Peyer's patch (tissue), 4 donors: ENCODE results near the gene ZNF154. TPM values are rescaled to one million over a fixed set of nuclear protein-coding genes. Genes with fewer than 3 reads are reported as not detected.

Experiments
- DNase-seq, 3 donors: peaks; one replicate each; pipeline ENCODE4 v3.0.0-alpha.2; 2017 to 2019
- H3K27ac ChIP-seq, 4 donors: fragments of 200-600 bp; sonication (generic); one replicate each; pipeline ENCODE4 v1.5.1; 2016 to 2019
- H3K27me3 ChIP-seq, 2 donors: fragments of 200-600 bp; sonication (generic); one replicate each; pipeline ENCODE4 v1.5.1; 2019
- H3K36me3 ChIP-seq, 3 donors: fragments of 200-600 bp; sonication (generic); one replicate each; pipeline ENCODE4 v1.5.1; 2016 to 2019
- H3K4me1 ChIP-seq, 4 donors: fragments of 200-600 bp; sonication (generic); one replicate each; pipeline ENCODE4 v1.5.1; 2016 to 2019
- H3K4me3 ChIP-seq, 4 donors: fragments of 200-600 bp; sonication (generic); 1 replicate in 3 of 4; 2 replicates in 1 of 4; pipeline ENCODE4 v1.5.1; 2016 to 2019; ENCODE audit warnings: mild to moderate bottlenecking in 1 of 4
- H3K9me3 ChIP-seq, 4 donors: fragments of 200-600 bp; sonication (generic); one replicate each; pipeline ENCODE4 v1.5.1; 2016 to 2019; ENCODE audit warnings: mild to moderate bottlenecking in 1 of 4
- CTCF ChIP-seq, 6 experiments: fragments of 450-650 bp in 4 of 6; fragments of 200-600 bp in 2 of 6; sonication (generic) in 1 of 6; IDR thresholded peaks; one replicate each; pipeline ENCODE4 v1.5.1; 2017 to 2019; ENCODE audit warnings: antibody characterized with exemption in 6 of 6, mild to moderate bottlenecking in 3 of 6, moderate library complexity in 1 of 6
- POLR2A ChIP-seq, 2 donors: fragments of 450-650 bp; IDR thresholded peaks; one replicate each; pipeline ENCODE4 v1.5.1; 2017; ENCODE audit warnings: antibody characterized with exemption in 2 of 2, mild to moderate bottlenecking in 2 of 2, moderate library complexity in 2 of 2
- total RNA-seq, 4 donors: library from RNA; depleted of rRNA; stranded (reverse); fragments of >200 nt; gene quantifications; one replicate each; pipeline ENCODE4 v1.1.0, GENCODE V29; 2016

The ZNF154 gene
- total RNA-seq, 4 donors from 2014 or later: 0.57 to 5.0 (median 1.3) TPM

- DNase-seq: no peak
- no peaks in the 10 kb centered on the region for H3K4me1 ChIP-seq
- H3K4me3 ChIP-seq: no peak overlapping the region
- no peaks in the 10 kb centered on the region for H3K27me3 ChIP-seq
- peaks cover 0 to 41% (median 12%) of the 10 kb centered on the region in 4 donors for H3K9me3 ChIP-seq
- TF ChIP-seq POLR2A (IDR thresholded peaks at IDR 0.05) (no peak), CTCF (IDR thresholded peaks at IDR 0.05) (no peak)
- no peak overlapping the region for H3K27ac ChIP-seq
- H3K36me3 ChIP-seq: peaks cover 0 to 37% (median 6%) of the 10 kb centered on the region in 3 donors
Measured at GRCh38 chr19:57719901-57720519, 11.0 kb upstream of the ZNF154 start.

- no peak overlapping the region for H3K4me3 ChIP-seq
- H3K27me3 ChIP-seq: no peaks in the 10 kb centered on the region
- H3K36me3 ChIP-seq: peaks cover 0 to 37% (median 6%) of the 10 kb centered on the region in 3 donors
- no peaks in the 10 kb centered on the region for H3K4me1 ChIP-seq
- no peak for DNase-seq
- TF ChIP-seq CTCF (IDR thresholded peaks at IDR 0.05) (no peak), POLR2A (IDR thresholded peaks at IDR 0.05) (no peak)
- peaks cover 0 to 46% (median 12%) of the 10 kb centered on the region in 4 donors for H3K9me3 ChIP-seq
- H3K27ac ChIP-seq: no peak overlapping the region
Measured at GRCh38 chr19:57719424-57719823, 10.4 kb upstream of the ZNF154 start.

- Histone ChIP-seq H3K9me3 (peaks cover 0 to 38% (median 9%) of the 10 kb centered on the region in 4 donors), H3K36me3 (no peaks in the 10 kb centered on the region), H3K27ac (no peak overlapping the region), H3K27me3 (no peaks in the 10 kb centered on the region), H3K4me3 (no peak overlapping the region), H3K4me1 (no peaks in the 10 kb centered on the region)
- no peak for TF ChIP-seq POLR2A (IDR thresholded peaks at IDR 0.05)
- no peak for TF ChIP-seq CTCF (IDR thresholded peaks at IDR 0.05)
- no peak for DNase-seq
Measured at GRCh38 chr19:57712222-57712621, 3.2 kb upstream of the ZNF154 start.

GRCh38 chr19:57709616-57710015, 612 bp upstream of the ZNF154 start:
- no peak for DNase-seq
- Histone ChIP-seq H3K27ac (peak overlapping the region in 1 of 4 donors; percentile 83), H3K9me3 (peaks cover 0 to 51% (median 9%) of the 10 kb centered on the region in 4 donors), H3K4me3 (peak overlapping the region in 1 of 4 donors; percentile 50), H3K36me3 (no peaks in the 10 kb centered on the region), H3K4me1 (no peaks in the 10 kb centered on the region), H3K27me3 (no peaks in the 10 kb centered on the region)
- TF ChIP-seq CTCF (IDR thresholded peaks at IDR 0.05) (no peak), POLR2A (IDR thresholded peaks at IDR 0.05) (no peak)

- Histone ChIP-seq H3K4me1 (no peaks in the 10 kb centered on the region), H3K9me3 (peaks cover 0 to 66% (median 14%) of the 10 kb centered on the region in 4 donors), H3K4me3 (no peak overlapping the region), H3K27me3 (no peaks in the 10 kb centered on the region), H3K27ac (no peak overlapping the region), H3K36me3 (peaks cover 0 to 13% (median 0%) of the 10 kb centered on the region in 3 donors)
- no peak for DNase-seq
- no peak for TF ChIP-seq CTCF (IDR thresholded peaks at IDR 0.05)
- no peak for TF ChIP-seq POLR2A (IDR thresholded peaks at IDR 0.05)
Measured at GRCh38 chr19:57706346-57706745, 2.7 kb downstream of the ZNF154 start.
